Keratinocyte (primary cell): ENCODE results near the gene ZBTB44.

Source experiments
- CTCF ChIP-seq, 3 experiments: IDR thresholded peaks in 1 of 3; conservative IDR thresholded peaks in 1 of 3; optimal IDR thresholded peaks in 1 of 3; 2 replicates in 2 of 3; 3 replicates in 1 of 3; pipeline versions ENCODE3 to v1.5.1; 2011; ENCODE audit warnings: low read length in 3 of 3, mild to moderate bottlenecking in 3 of 3, moderate library complexity in 2 of 3, control low read depth in 1 of 3, inconsistent platforms in 1 of 3; ENCODE audit not compliant: insufficient read depth in 2 of 3; ENCODE audit errors: extremely low read depth in 1 of 3
- EZH2 ChIP-seq: IDR thresholded peaks from one replicate; pipeline ENCODE4 v1.6.1; 2012; ENCODE audit warnings: inconsistent platforms, mild to moderate bottlenecking, low read length, moderate library complexity

GRCh38 chr11:130209128-130209932, 105.4 kb downstream of the ZBTB44 start:
- TF ChIP-seq EZH2 (no peak), CTCF (optimal IDR thresholded peaks at IDR 0.05 in 1 of 3, IDR thresholded peaks at IDR 0.05 in 1 of 3, conservative IDR thresholded peaks at IDR 0.05 in 1 of 3; ENCODE audit: extremely low read depth in 1 of 3, insufficient read depth in 2 of 3, low read length in 3 of 3) (no peak)
